Upper lobe of left lung (tissue), 6 donors: ENCODE measurements around the gene GALNT11. TPM values are rescaled to one million over a fixed set of nuclear protein-coding genes. Genes with fewer than 3 reads are reported as not detected.

Experiments used
- ATAC-seq, 2 donors: fragments of 200-7000 bp; cut with Tn5 transposase; one replicate each; pipeline ENCODE4 v1.9.1; 2022; ENCODE audit warnings: mild to moderate bottlenecking in 2 of 2, moderate library complexity in 2 of 2; ENCODE audit not compliant: low FRiP score in 2 of 2
- DNase-seq, 2 donors: peaks; one replicate each; pipeline ENCODE4 v3.0.0-alpha.2; 2019 to 2020
- H3K27ac ChIP-seq, 4 donors: fragments of 200-600 bp; sonication (generic); one replicate each; pipeline ENCODE4 v1.5.1; 2016 to 2019
- H3K27me3 ChIP-seq, 4 donors: fragments of 200-600 bp; sonication (generic); one replicate each; pipeline ENCODE4 v1.5.1; 2017 to 2019
- H3K36me3 ChIP-seq, 4 donors: fragments of 200-600 bp; sonication (generic); one replicate each; pipeline ENCODE4 v1.5.1; 2016 to 2019
- H3K4me1 ChIP-seq, 4 donors: fragments of 200-600 bp; sonication (generic); one replicate each; pipeline ENCODE4 v1.5.1; 2018 to 2019
- H3K4me3 ChIP-seq, 4 donors: fragments of 200-600 bp; sonication (generic); one replicate each; pipeline ENCODE4 v1.5.1; 2017 to 2019; ENCODE audit warnings: mild to moderate bottlenecking in 2 of 4, moderate library complexity in 1 of 4
- H3K9me3 ChIP-seq, 4 donors: fragments of 200-600 bp; sonication (generic); one replicate each; pipeline ENCODE4 v1.5.1; 2018 to 2019
- EP300 ChIP-seq, 4 donors: sonication (generic); formaldehyde crosslinking; IDR thresholded peaks; one replicate each; pipeline ENCODE4 v1.5.1; 2017; ENCODE audit warnings: antibody characterized with exemption in 4 of 4, control low read depth in 2 of 4
- POLR2A ChIP-seq, 4 donors: fragments of 450-650 bp; IDR thresholded peaks; one replicate each; pipeline ENCODE4 v1.5.1; 2016 to 2017; ENCODE audit warnings: antibody characterized with exemption in 4 of 4, mild to moderate bottlenecking in 2 of 4
- POLR2AphosphoS5 ChIP-seq, 2 donors: sonication (generic); formaldehyde crosslinking; IDR thresholded peaks; one replicate each; pipeline ENCODE4 v1.5.1; 2017; ENCODE audit warnings: antibody characterized with exemption in 2 of 2
- WGBS, 2 donors: methylation state at CpG; one replicate each; pipeline ENCODE4 v1.1.5; 2017 to 2018; 5-methylcytosine and 5-hydroxymethylcytosine counted together
- total RNA-seq, 6 donors: library from RNA; depleted of rRNA in 4 of 6; stranded (reverse); fragments of >200 nt in 4 of 6; gene quantifications; one replicate each; pipeline versions ENCODE4 v1.1.0 to v1.2.1, GENCODE V29; 2016 to 2021
- TF ChIP-seq, protein P1 (sequence below), 6 experiments: fragments of 450-650 bp in 4 of 6; fragments of 200-600 bp in 2 of 6; sonication (generic) in 2 of 6; IDR thresholded peaks; one replicate each; pipeline ENCODE4 v1.5.1; 2016 to 2019; ENCODE audit warnings: antibody characterized with exemption in 6 of 6
- donor health status: DM: no; HTN: no; CAD: no; lungs with moderate emphysema.
- donor health status: DM: no; HTN: yes; CAD: no; lungs with severe emphysema.

GALNT11 gene
- total RNA-seq, 6 donors from 2014 or later, result 31.2 to 63.8 (median 43.2) TPM

DNA sequence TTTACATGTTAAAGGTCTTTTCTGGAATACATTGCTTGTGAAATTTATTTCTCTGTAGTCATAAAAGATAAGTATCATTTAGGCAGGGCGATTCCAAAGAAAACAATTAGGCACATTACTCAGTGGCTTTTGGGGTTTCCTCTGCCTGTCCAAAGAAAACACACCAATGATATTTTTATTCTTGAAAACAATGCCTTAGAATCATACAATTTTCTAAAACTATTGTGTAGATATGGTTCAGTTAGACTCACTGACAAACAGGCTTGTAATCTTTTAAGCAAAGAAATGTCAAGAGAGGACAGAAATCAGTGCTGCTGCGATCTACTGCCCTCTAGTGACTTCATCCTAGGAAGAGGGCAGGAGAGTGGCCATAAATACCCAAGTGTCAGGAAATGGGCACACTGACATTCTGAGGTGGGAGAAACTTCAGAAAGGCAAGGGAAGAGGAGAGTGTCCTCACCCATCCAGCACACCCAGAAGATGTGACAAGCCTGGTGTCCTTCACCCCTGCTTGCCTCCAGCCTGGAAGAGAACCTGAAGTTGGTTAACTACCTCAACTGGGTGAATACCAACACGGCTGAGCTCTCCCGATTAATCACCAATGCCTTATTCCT, 120.5 kb downstream of the GALNT11 start:
- peak in 1 of 2 donors; percentile 65 for ATAC-seq
- Histone ChIP-seq H3K27me3 (no peaks in the 10 kb centered on the region), H3K36me3 (peaks cover 24 to 100% (median 75%) of the 10 kb centered on the region in 4 donors), H3K27ac (no peak overlapping the region), H3K4me3 (no peak overlapping the region), H3K9me3 (no peaks in the 10 kb centered on the region), H3K4me1 (peaks cover 0 to 6% (median 0%) of the 10 kb centered on the region in 4 donors)
- WGBS, 2 donors, result 71 to 73% methylated on average over 3 to 4 of the region's 4 CpGs
- no peak for DNase-seq
- TF ChIP-seq POLR2AphosphoS5 (IDR thresholded peaks at IDR 0.05), result no peak
- TF ChIP-seq, protein P1, sequence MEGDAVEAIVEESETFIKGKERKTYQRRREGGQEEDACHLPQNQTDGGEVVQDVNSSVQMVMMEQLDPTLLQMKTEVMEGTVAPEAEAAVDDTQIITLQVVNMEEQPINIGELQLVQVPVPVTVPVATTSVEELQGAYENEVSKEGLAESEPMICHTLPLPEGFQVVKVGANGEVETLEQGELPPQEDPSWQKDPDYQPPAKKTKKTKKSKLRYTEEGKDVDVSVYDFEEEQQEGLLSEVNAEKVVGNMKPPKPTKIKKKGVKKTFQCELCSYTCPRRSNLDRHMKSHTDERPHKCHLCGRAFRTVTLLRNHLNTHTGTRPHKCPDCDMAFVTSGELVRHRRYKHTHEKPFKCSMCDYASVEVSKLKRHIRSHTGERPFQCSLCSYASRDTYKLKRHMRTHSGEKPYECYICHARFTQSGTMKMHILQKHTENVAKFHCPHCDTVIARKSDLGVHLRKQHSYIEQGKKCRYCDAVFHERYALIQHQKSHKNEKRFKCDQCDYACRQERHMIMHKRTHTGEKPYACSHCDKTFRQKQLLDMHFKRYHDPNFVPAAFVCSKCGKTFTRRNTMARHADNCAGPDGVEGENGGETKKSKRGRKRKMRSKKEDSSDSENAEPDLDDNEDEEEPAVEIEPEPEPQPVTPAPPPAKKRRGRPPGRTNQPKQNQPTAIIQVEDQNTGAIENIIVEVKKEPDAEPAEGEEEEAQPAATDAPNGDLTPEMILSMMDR (IDR thresholded peaks at IDR 0.05), result peak in 5 of 6 experiments; percentile 25 to 46 (median 43)

DNA sequence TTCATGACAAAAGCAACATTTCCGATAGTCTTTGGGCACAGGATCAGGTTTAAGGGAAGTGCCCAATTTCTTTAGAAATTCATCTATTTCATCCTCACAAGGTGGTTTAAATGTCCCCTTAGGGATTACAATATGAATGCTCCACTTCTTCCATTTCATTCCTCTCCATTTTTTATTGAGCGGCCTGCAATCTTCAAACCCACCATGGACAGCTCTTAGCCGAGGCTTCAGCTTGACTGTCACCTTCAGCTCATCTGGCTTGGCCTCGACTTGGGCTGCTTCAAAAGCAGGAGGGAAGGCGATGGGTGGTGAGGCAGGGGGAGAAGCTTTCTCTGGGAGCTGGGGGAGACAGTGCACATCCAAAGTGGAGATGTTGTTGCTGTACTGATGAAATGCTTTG, 123.2 kb downstream of the GALNT11 start:
- H3K4me3 ChIP-seq, result no peak overlapping the region
- no peak for TF ChIP-seq EP300 (IDR thresholded peaks at IDR 0.05)
- TF ChIP-seq POLR2AphosphoS5 (IDR thresholded peaks at IDR 0.05), result no peak
- H3K4me1 ChIP-seq, result peaks cover 0 to 6% (median 0%) of the 10 kb centered on the region in 4 donors
- 87 to 97% methylated on average over 5 of the region's 5 CpGs for WGBS, 2 donors
- peaks cover 40 to 100% (median 78%) of the 10 kb centered on the region in 4 donors for H3K36me3 ChIP-seq
- no peaks in the 10 kb centered on the region for H3K27me3 ChIP-seq
- ATAC-seq (no peak), DNase-seq (no peak)
- H3K9me3 ChIP-seq, result no peaks in the 10 kb centered on the region
- no peak overlapping the region for H3K27ac ChIP-seq

DNA sequence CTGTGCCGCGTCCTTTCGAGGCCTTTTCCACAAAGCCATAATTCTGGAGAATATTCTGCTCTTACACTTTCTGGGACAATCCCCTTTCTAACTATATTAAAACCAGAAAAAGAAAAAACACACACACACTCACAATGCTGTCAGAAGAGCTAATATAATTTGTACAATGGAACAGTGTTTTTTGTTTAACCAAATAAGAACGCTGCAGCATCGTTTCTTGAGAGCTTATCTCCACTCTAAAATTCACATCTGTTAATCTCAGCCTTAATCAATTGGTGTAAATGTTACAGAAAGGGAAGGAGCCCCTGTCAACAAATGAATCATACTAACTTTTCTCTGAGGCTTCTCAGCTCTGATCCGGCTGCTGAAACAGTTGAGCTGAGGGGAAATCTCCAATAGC, 123.9 kb downstream of the GALNT11 start:
- 87 to 88% methylated on average over 6 of the region's 6 CpGs for WGBS, 2 donors
- TF ChIP-seq EP300 (IDR thresholded peaks at IDR 0.05), result no peak
- no peak for TF ChIP-seq POLR2AphosphoS5 (IDR thresholded peaks at IDR 0.05)
- no peaks in the 10 kb centered on the region for H3K9me3 ChIP-seq
- H3K4me3 ChIP-seq, result no peak overlapping the region
- H3K4me1 ChIP-seq, result peaks cover 0 to 1% (median 0%) of the 10 kb centered on the region in 4 donors
- H3K27ac ChIP-seq, result no peak overlapping the region
- DNase-seq, result no peak
- no peak for ATAC-seq
- H3K27me3 ChIP-seq, result no peaks in the 10 kb centered on the region
- peaks cover 41 to 100% (median 78%) of the 10 kb centered on the region in 4 donors for H3K36me3 ChIP-seq

DNA sequence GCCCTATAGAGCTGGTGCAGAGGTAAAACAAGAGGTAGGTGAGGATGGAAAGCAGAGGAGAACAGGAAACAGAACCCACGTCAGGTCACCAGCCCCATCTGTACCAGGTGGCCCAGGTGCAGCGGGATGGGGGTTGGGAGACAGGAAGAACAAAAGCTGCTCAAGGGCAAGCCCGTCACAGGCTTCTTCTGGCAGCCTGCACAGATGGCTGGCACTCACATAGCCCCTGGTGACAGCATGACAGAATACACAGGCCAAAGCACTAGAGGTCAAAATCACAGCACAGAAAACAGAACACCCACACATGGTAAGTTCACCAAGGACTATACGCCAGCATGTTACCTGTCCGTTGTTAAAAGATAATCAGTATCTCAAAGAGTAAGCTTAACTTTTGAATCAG, 126.8 kb downstream of the GALNT11 start:
- Histone ChIP-seq H3K27me3 (no peaks in the 10 kb centered on the region), H3K9me3 (no peaks in the 10 kb centered on the region), H3K36me3 (peaks cover 40 to 98% (median 77%) of the 10 kb centered on the region in 4 donors), H3K4me1 (no peaks in the 10 kb centered on the region), H3K27ac (no peak overlapping the region), H3K4me3 (no peak overlapping the region)
- DNase-seq, result no peak
- 95 to 97% methylated on average over 5 of the region's 5 CpGs for WGBS, 2 donors
- no peak for ATAC-seq
- TF ChIP-seq, protein P1 (IDR thresholded peaks at IDR 0.05), result no peak
- no peak for TF ChIP-seq EP300 (IDR thresholded peaks at IDR 0.05)
- no peak for TF ChIP-seq POLR2AphosphoS5 (IDR thresholded peaks at IDR 0.05)
- no peak for TF ChIP-seq POLR2A (IDR thresholded peaks at IDR 0.05)

DNA sequence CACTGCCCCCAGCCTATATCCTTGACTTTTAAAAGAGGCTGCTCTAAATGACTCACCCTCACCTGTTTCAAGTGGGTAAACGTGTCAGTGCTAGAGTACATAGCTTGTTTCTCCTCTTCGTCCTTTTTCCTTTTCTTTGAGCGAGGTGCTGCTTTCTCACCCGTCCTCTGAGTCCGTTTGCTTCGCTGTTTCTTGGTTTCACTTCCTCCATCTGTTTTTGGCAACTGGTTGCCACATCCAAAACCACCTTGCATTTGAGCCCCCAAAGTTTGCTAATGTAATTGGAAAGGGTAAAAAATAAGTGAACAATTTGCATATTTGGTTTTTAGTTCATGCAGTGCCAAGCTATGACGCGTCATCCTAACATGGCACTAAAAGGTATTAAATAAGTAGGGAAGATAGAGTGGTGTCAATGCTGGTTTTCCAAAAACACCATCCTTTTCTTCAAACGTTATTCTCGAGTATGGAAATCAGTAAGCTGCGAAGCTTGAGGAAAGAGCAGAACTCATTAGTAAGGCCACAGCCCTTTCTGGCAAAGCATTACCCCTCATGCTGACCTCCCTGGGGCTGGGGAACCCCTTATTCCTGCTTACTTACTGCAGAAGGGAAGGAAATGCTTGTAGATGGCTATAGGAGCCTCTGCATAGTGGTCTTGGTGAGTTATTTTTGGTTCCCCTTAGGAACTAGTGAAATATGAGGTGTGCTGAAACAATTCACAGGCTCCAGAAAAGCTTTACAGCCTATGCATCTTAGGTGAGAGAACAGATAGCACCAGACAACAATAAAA, 133.5 kb downstream of the GALNT11 start:
- no peak overlapping the region for H3K27ac ChIP-seq
- no peaks in the 10 kb centered on the region for H3K9me3 ChIP-seq
- no peak overlapping the region for H3K4me3 ChIP-seq
- WGBS, 2 donors, result 68 to 77% methylated on average over 11 of the region's 11 CpGs
- H3K27me3 ChIP-seq, result no peaks in the 10 kb centered on the region
- H3K4me1 ChIP-seq, result no peaks in the 10 kb centered on the region
- ATAC-seq, result no peak
- no peak for DNase-seq
- TF ChIP-seq EP300 (IDR thresholded peaks at IDR 0.05) (no peak), POLR2AphosphoS5 (IDR thresholded peaks at IDR 0.05) (no peak), POLR2A (IDR thresholded peaks at IDR 0.05) (no peak)
- TF ChIP-seq, protein P1 (IDR thresholded peaks at IDR 0.05), result no peak
- H3K36me3 ChIP-seq, result peaks cover 19 to 97% (median 57%) of the 10 kb centered on the region in 4 donors
